ENCODE measurements around the gene RIPOR3.
A peak's percentile ranks its signal among the peaks of the same experiment; 100 is the strongest.

The RIPOR3 gene

DNA sequence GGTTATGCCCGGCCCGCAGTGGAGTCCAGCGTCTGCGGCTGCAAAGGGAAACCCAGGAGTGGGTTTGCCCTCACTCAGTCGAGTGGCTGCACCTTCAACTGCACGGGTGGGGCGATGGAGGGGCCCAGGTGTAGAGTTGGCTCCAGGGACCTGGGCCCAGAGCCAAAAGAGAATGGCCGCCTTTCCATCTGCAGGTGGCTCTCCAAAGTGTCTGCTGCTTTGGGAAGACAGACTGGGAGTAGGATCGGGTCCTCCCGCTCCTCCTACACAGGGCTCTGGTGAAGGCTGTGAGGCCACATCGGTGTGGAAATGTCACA, 101.0 kb downstream of the RIPOR3 start:
- Mint-ChIP-seq H3K27ac (no peak overlapping the region), H3K4me1 (peaks cover 9% of the 10 kb centered on the region), H3K27me3 (ENCODE audit: low read depth) (no peaks in the 10 kb centered on the region), H3K9me3 (no peaks in the 10 kb centered on the region), H3K36me3 (ENCODE audit: low read depth) (peaks cover 18% of the 10 kb centered on the region), H3K4me3 (no peak overlapping the region)
- no peak for TF ChIP-seq CTCF (IDR thresholded peaks at IDR 0.05; ENCODE audit: unreplicated experiment in 3 of 3)

- no peaks in the 10 kb centered on the region for H3K27me3 Mint-ChIP-seq (ENCODE audit: low read depth)
- H3K4me1 Mint-ChIP-seq = peaks cover 6% of the 10 kb centered on the region
- no peak for TF ChIP-seq CTCF (IDR thresholded peaks at IDR 0.05; ENCODE audit: unreplicated experiment in 3 of 3)
- H3K4me3 Mint-ChIP-seq = no peak overlapping the region
- H3K36me3 Mint-ChIP-seq (ENCODE audit: low read depth) = peaks cover 23% of the 10 kb centered on the region
- H3K27ac Mint-ChIP-seq = no peak overlapping the region
- no peaks in the 10 kb centered on the region for H3K9me3 Mint-ChIP-seq
These were observed 101.6 kb downstream of the RIPOR3 start for GRCh38 chr20:50589548-50590347.

DNA sequence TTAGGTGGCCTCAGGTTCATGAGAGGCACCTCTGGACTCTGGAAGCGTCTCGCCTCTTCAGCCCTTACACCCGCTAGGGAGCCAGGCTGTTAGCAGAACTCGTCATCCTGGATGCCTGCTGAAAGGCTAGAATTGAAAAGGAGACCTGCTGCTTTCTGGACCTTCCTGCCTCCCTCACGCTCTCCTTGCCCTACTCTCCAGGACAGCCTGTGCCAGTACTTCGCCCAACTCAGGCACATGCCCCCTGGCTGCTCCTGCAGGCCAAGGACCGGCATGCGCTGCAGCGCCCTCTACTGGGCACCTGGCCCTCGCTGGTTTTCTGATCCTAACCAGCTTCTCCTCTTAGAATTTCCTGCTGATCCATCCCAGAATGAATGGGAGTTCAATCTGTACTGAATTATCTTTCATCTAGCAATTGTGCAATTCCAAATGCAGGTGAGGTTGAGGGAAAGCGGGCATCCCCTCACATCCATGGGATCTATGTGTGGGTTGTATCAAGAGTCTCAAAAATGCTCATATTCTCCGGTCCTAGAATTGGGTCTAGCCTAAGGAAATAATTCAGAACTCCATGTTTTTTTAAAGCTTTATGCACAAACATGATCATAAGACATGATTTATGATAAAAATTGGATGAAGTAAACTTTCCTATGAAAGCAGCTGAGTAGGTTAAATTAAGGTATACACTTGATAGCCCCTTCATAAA, 103.2 kb downstream of the RIPOR3 start:
- H3K4me3 Mint-ChIP-seq = no peak overlapping the region
- H3K36me3 Mint-ChIP-seq (ENCODE audit: low read depth) = peaks cover 28% of the 10 kb centered on the region
- peaks cover 6% of the 10 kb centered on the region for H3K4me1 Mint-ChIP-seq
- peak; percentile 66 to 78 (median 74) for TF ChIP-seq CTCF (IDR thresholded peaks at IDR 0.05; ENCODE audit: unreplicated experiment in 3 of 3)
- no peaks in the 10 kb centered on the region for H3K9me3 Mint-ChIP-seq
- H3K27me3 Mint-ChIP-seq (ENCODE audit: low read depth) = no peaks in the 10 kb centered on the region
- no peak overlapping the region for H3K27ac Mint-ChIP-seq

DNA sequence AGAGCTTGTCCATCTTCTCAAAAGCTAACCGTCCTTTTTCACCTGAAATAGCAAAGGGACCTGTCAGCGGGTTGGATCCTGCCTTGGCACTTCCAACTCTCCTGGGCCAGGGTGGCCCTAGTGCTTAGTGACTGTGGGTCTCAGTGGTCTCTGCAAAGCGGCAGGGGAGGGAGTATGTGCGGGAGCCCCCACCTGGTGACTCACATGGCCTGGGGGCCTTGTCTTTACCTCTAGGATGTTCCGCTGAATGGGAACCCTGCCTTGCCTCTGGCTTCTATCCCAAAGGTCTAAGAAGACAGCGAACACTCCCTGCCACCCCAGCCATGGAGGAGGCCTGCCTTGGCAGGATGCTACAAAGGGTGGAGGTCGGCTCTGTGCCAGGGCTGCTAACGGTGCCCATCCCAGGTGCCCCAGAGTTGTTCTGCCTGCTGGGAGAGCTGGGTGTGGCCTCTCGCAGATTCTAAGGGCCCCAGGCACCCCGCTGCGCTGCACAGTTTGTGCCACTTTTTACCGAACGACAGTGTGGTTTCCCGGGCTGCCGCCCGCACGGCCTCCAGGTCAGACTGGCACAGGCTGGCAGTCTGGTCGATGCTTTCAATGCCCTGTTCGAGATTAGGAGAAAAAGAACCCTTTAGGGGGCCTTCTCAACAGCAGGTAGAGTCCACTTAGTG, 103.9 kb downstream of the RIPOR3 start:
- H3K4me1 Mint-ChIP-seq = peaks cover 1% of the 10 kb centered on the region
- TF ChIP-seq CTCF (IDR thresholded peaks at IDR 0.05; ENCODE audit: unreplicated experiment in 3 of 3) = no peak
- H3K36me3 Mint-ChIP-seq (ENCODE audit: low read depth) = peaks cover 35% of the 10 kb centered on the region
- H3K27ac Mint-ChIP-seq = no peak overlapping the region
- no peaks in the 10 kb centered on the region for H3K9me3 Mint-ChIP-seq
- no peaks in the 10 kb centered on the region for H3K27me3 Mint-ChIP-seq (ENCODE audit: low read depth)
- H3K4me3 Mint-ChIP-seq = no peak overlapping the region

- Mint-ChIP-seq H3K36me3 (ENCODE audit: low read depth) (peaks cover 41% of the 10 kb centered on the region), H3K4me3 (no peak overlapping the region), H3K4me1 (no peaks in the 10 kb centered on the region), H3K27me3 (ENCODE audit: low read depth) (no peaks in the 10 kb centered on the region), H3K9me3 (no peaks in the 10 kb centered on the region), H3K27ac (no peak overlapping the region)
- TF ChIP-seq CTCF (IDR thresholded peaks at IDR 0.05; ENCODE audit: unreplicated experiment in 3 of 3) = no peak
These were observed 104.7 kb downstream of the RIPOR3 start for GRCh38 chr20:50586531-50587232.
